MCF 10A (cell line): Measurements from ENCODE around the gene INAVA. TPM values are rescaled to one million over a fixed set of nuclear protein-coding genes. Genes with fewer than 3 reads are reported as not detected.

Experiments
- BruUV-seq: library from RNA; stranded (reverse); fragments of 400-500 nt; replicated peaks from 2 replicates; lab custom pipeline; 2021; lab: Mats Ljungman, UMichigan
- CTCF ChIA-PET: fragments of 300-600 bp; sonication (Branson Sonifier 250); formaldehyde crosslinking; extraction: SDS; loops from one replicate; lab custom pipeline; 2021; ENCODE audit warnings: antibody characterized with exemption, inconsistent platforms; lab: Yijun Ruan, JAX
- POLR2A ChIA-PET: fragments of 300-600, 350-650 bp; sonication (Branson Sonifier 250); formaldehyde crosslinking; extraction: SDS; loops from one replicate; lab custom pipeline; 2020; ENCODE audit warnings: antibody characterized with exemption, inconsistent platforms; lab: Yijun Ruan, JAX
- DNase-seq: peaks from one replicate; pipeline ENCODE4 v3.0.0-alpha.2; 2018; ENCODE audit not compliant: unreplicated experiment
- H3K27ac Mint-ChIP-seq: one replicate; pipeline ENCODE4 v1.8.0; 2022; ENCODE audit warnings: mild to moderate bottlenecking, low read depth, mixed read lengths; ENCODE audit not compliant: unreplicated experiment
- H3K27me3 Mint-ChIP-seq: one replicate; pipeline ENCODE4 v1.8.0; 2022; ENCODE audit warnings: mixed read lengths; ENCODE audit not compliant: insufficient read depth, unreplicated experiment
- H3K36me3 Mint-ChIP-seq: one replicate; pipeline ENCODE4 v1.8.0; 2022; ENCODE audit warnings: mild to moderate bottlenecking, moderate library complexity, mixed read lengths; ENCODE audit not compliant: insufficient read depth, unreplicated experiment
- H3K4me1 Mint-ChIP-seq: one replicate; pipeline ENCODE4 v1.8.0; 2022; ENCODE audit warnings: mixed read lengths; ENCODE audit not compliant: insufficient read depth, unreplicated experiment
- H3K4me3 Mint-ChIP-seq: one replicate; pipeline ENCODE4 v1.8.0; 2022; ENCODE audit warnings: mild to moderate bottlenecking, moderate library complexity, mixed read lengths; ENCODE audit not compliant: unreplicated experiment
- H3K9me3 Mint-ChIP-seq: one replicate; pipeline ENCODE4 v1.8.0; 2022; ENCODE audit warnings: mixed read lengths; ENCODE audit not compliant: unreplicated experiment
- intact Hi-C: fragments of 100-400 bp; cut with micrococcal nuclease; formaldehyde crosslinking; loops from 2 replicates; pipeline ENCODE4 v1.14.1; 2022
- total RNA-seq: library from RNA; stranded (reverse); gene quantifications from 2 replicates; pipeline ENCODE4 v1.2.3, GENCODE V29; 2022
- TF ChIP-seq, protein P1 (sequence below): fragments of 200-600 bp; IDR thresholded peaks from one replicate; pipeline ENCODE4 v1.8.0; 2022; ENCODE audit warnings: antibody characterized with exemption, mild to moderate bottlenecking; ENCODE audit not compliant: unreplicated experiment

The INAVA gene
- total RNA-seq, 1 experiment from 2014 or later, result 30.5 TPM

- intact Hi-C loops, result loop anchor here (2.0 to 10.0 kb wide), 3 partner anchors 82 to 224 kb away; partner anchors contain the start of gene CACNA1S
- peaks cover 59% of the 10 kb centered on the region for H3K4me1 Mint-ChIP-seq
- POLR2A ChIA-PET, result interaction anchor here (0.7 to 3.4 kb wide), 9 partner anchors 12 to 259 kb away, joined by 3 to 28 read pairs (median 5); partner anchors contain the start of gene DDX59
Measured at GRCh38 chr1:200890818-200891773, 3.6 kb upstream of the INAVA start.

DNA sequence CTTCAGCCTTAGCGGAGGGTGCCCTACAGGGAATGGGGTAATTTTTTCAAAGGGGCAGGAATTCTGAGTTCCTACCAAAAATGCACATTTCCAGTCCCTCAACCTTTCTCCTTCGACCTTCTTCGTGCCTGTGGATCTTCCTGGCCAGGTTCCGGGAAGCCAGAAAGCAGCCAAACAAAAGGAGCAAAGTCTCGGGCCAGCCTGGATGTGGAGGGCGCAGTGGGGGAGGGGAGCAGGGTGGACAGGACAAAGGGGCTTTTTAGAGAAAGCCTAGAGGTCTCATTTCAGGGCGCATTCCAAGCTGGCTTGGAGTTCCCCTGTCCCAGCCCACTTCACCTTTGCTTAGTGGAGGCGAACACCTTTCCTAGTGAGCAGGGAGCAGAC, 2.9 kb upstream of the INAVA start:
- no peak for DNase-seq
- Mint-ChIP-seq H3K27ac (peak overlapping the region; percentile 83), H3K27me3 (no peaks in the 10 kb centered on the region), H3K36me3 (peaks cover 5% of the 10 kb centered on the region), H3K4me3 (peak overlapping the region; percentile 80), H3K9me3 (no peaks in the 10 kb centered on the region), H3K4me1 (peaks cover 66% of the 10 kb centered on the region)
- BruUV-seq, result no TSS peak
- intact Hi-C loops, result loop anchor here (2.0 to 10.0 kb wide), 3 partner anchors 81 to 223 kb away; partner anchors contain the start of gene CACNA1S
- ChIA-PET CTCF (interaction anchor here (0.7 to 2.7 kb wide), 10 partner anchors 10 to 188 kb away, joined by 3 to 21 read pairs (median 4); no protein-coding TSS in a partner anchor), POLR2A (interaction anchor here (1.0 to 3.4 kb wide), 4 partner anchors 13 to 222 kb away, joined by 3 to 28 read pairs (median 8); partner anchors contain the start of gene DDX59)
- TF ChIP-seq, protein P1, sequence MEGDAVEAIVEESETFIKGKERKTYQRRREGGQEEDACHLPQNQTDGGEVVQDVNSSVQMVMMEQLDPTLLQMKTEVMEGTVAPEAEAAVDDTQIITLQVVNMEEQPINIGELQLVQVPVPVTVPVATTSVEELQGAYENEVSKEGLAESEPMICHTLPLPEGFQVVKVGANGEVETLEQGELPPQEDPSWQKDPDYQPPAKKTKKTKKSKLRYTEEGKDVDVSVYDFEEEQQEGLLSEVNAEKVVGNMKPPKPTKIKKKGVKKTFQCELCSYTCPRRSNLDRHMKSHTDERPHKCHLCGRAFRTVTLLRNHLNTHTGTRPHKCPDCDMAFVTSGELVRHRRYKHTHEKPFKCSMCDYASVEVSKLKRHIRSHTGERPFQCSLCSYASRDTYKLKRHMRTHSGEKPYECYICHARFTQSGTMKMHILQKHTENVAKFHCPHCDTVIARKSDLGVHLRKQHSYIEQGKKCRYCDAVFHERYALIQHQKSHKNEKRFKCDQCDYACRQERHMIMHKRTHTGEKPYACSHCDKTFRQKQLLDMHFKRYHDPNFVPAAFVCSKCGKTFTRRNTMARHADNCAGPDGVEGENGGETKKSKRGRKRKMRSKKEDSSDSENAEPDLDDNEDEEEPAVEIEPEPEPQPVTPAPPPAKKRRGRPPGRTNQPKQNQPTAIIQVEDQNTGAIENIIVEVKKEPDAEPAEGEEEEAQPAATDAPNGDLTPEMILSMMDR, result no peak

More at GRCh38 chr1:200890818-200891773, 3.6 kb upstream of the INAVA start:
- no peaks in the 10 kb centered on the region for H3K9me3 Mint-ChIP-seq
- H3K27me3 Mint-ChIP-seq, result no peaks in the 10 kb centered on the region
- peak overlapping the region; percentile 80 for H3K4me3 Mint-ChIP-seq
- DNase-seq, result peak; percentile 81
- CTCF ChIA-PET, result interaction anchor here (0.6 to 4.3 kb wide), 27 partner anchors 9 to 369 kb away, joined by 3 to 29 read pairs (median 4); no protein-coding TSS in a partner anchor
- no TSS peak for BruUV-seq
- no peaks in the 10 kb centered on the region for H3K36me3 Mint-ChIP-seq
- H3K27ac Mint-ChIP-seq, result peak overlapping the region; percentile 83
- TF ChIP-seq, protein P1, result peak; percentile 61

- no peak overlapping the region for H3K27ac Mint-ChIP-seq
- TF ChIP-seq, protein P1, result no peak
- H3K27me3 Mint-ChIP-seq, result no peaks in the 10 kb centered on the region
- no TSS peak for BruUV-seq
- peaks cover 8% of the 10 kb centered on the region for H3K36me3 Mint-ChIP-seq
- H3K4me1 Mint-ChIP-seq, result peaks cover 72% of the 10 kb centered on the region
- H3K9me3 Mint-ChIP-seq, result no peaks in the 10 kb centered on the region
- ChIA-PET POLR2A (interaction anchor here (0.9 to 5.7 kb wide), 6 partner anchors 9 to 44 kb away, joined by 3 to 68 read pairs (median 7); no protein-coding TSS in a partner anchor), CTCF (interaction anchor here (2.0 to 2.7 kb wide), 2 partner anchors 11 to 150 kb away, joined by 8 to 21 read pairs; no protein-coding TSS in a partner anchor)
- DNase-seq, result no peak
- intact Hi-C loops, result loop anchor here (10.0 kb wide), 1 partner anchor 222 kb away; the partner anchor contains the start of gene CACNA1S
- no peak overlapping the region for H3K4me3 Mint-ChIP-seq
Measured at GRCh38 chr1:200892546-200892945, 2.2 kb upstream of the INAVA start.
